Keratinocyte (primary cell): Measurements from ENCODE around the gene SPRED3.

ENCODE experiments used
- CTCF ChIP-seq, 3 experiments: IDR thresholded peaks in 1 of 3; conservative IDR thresholded peaks in 1 of 3; optimal IDR thresholded peaks in 1 of 3; 2 replicates in 2 of 3; 3 replicates in 1 of 3; pipeline versions ENCODE3 to v1.5.1; 2011; ENCODE audit warnings: low read length in 3 of 3, mild to moderate bottlenecking in 3 of 3, moderate library complexity in 2 of 3, control low read depth in 1 of 3, inconsistent platforms in 1 of 3; ENCODE audit not compliant: insufficient read depth in 2 of 3; ENCODE audit errors: extremely low read depth in 1 of 3
- EZH2 ChIP-seq: IDR thresholded peaks from one replicate; pipeline ENCODE4 v1.6.1; 2012; ENCODE audit warnings: inconsistent platforms, mild to moderate bottlenecking, low read length, moderate library complexity

DNA sequence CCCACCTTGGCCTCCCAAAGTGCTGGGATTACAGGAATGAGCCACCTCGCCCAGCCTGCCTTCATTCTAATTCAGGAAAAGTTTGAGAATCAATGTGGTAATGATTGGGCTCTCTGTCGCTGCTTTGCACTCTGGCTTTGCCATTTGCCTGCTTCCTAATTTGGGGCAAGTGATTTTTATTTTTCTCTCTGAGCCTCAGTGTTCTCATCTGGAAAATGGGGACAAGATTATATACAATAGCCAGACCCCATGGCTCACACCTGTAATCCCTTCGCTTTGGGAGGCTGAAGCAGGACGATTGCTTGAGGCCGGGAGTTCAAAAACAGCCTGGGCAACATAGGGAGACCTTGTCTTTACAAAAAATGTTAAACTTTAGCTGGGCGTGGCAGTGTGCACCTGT, 48.8 kb downstream of the SPRED3 start:
- TF ChIP-seq CTCF (optimal IDR thresholded peaks at IDR 0.05 in 1 of 3, IDR thresholded peaks at IDR 0.05 in 1 of 3, conservative IDR thresholded peaks at IDR 0.05 in 1 of 3; ENCODE audit: extremely low read depth in 1 of 3, insufficient read depth in 2 of 3, low read length in 3 of 3) (no peak), EZH2 (no peak)
